GM12874 (cell line): ENCODE results near the gene OPCML.

Source experiments
- TF ChIP-seq, protein P1 (sequence below): IDR thresholded peaks from 2 replicates; pipeline ENCODE4 v1.5.1; 2011; ENCODE audit warnings: low read depth, mild to moderate bottlenecking, control low read depth, low read length, moderate library complexity; ENCODE audit not compliant: insufficient read depth

OPCML gene

DNA sequence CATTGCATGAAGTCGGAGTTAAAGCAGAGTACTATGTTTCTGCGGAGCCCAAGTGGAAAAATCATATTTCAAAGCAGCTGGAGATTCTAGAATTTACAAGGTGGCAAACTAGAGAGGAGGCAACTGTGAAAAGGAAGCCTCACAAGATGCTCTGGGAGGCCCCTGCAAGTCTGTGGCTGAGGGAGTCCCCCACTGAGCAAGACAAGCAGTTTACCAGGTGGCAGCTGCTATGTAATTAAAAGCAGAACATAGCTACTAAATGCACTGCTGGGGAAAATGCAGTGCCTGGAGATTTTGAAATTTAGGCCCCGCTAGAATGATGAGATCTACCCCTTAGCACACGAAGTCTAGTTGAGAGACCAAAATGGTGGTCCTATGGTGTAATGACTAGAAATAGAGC lies 728.0 kb downstream of the OPCML start:
- TF ChIP-seq, protein P1, sequence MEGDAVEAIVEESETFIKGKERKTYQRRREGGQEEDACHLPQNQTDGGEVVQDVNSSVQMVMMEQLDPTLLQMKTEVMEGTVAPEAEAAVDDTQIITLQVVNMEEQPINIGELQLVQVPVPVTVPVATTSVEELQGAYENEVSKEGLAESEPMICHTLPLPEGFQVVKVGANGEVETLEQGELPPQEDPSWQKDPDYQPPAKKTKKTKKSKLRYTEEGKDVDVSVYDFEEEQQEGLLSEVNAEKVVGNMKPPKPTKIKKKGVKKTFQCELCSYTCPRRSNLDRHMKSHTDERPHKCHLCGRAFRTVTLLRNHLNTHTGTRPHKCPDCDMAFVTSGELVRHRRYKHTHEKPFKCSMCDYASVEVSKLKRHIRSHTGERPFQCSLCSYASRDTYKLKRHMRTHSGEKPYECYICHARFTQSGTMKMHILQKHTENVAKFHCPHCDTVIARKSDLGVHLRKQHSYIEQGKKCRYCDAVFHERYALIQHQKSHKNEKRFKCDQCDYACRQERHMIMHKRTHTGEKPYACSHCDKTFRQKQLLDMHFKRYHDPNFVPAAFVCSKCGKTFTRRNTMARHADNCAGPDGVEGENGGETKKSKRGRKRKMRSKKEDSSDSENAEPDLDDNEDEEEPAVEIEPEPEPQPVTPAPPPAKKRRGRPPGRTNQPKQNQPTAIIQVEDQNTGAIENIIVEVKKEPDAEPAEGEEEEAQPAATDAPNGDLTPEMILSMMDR = no peak

DNA sequence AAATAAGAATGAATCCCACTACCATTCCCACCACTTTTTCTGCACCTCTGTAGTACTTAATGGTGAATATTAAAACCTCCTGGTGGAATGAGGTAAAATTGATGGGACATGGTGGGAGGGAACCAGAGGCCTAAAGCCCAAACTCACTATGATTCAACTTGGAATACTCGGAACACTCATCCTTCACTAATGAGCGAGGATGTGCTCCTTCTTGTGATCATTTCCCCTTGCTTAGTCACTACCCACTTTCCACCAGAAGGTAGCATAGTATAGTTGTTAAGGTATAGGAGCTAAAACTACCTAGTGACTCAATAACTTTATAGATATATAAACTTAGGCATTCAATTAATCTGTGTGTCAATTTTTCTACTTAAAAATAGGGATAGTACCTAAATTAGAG lies 728.9 kb downstream of the OPCML start:
- TF ChIP-seq, protein P1 = no peak

DNA sequence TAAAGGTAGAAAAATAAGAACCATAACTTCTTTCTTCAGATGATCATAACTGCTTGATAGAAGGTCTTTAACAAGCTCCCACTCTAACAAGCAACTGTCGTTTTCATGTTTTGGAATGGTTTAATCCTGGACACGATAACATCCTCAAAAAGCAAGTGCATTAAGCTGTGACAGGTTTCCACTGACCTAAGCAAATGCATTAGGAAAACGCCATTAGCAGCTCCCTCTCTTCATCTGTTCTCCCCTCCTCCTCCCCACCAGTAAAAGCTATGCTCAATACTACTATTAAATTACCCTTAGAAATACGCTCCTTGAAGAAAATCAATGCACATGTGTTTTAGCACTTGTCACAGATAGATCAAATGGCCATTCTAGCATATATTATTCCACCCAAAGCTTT lies 729.4 kb downstream of the OPCML start:
- TF ChIP-seq, protein P1 = no peak

DNA sequence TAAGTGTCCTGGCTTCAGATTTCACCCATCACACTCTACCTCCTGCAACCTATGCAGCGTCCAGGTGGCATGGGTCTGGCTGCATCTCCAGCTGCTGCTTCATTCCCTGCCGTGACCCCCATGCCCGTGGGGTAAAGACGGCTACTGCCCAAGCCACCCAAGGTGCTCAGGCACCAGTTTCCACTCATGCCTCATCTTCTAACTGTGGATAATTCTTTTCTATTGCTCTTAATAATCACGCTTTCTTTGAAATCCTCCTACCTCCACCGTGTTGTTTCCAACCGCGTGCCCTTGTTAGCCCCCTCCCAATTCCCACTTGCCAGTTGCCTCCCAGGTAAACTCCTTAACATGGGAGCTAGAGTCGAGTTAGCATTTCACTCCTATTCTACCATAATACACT lies 738.5 kb downstream of the OPCML start:
- TF ChIP-seq, protein P1 = no peak

DNA sequence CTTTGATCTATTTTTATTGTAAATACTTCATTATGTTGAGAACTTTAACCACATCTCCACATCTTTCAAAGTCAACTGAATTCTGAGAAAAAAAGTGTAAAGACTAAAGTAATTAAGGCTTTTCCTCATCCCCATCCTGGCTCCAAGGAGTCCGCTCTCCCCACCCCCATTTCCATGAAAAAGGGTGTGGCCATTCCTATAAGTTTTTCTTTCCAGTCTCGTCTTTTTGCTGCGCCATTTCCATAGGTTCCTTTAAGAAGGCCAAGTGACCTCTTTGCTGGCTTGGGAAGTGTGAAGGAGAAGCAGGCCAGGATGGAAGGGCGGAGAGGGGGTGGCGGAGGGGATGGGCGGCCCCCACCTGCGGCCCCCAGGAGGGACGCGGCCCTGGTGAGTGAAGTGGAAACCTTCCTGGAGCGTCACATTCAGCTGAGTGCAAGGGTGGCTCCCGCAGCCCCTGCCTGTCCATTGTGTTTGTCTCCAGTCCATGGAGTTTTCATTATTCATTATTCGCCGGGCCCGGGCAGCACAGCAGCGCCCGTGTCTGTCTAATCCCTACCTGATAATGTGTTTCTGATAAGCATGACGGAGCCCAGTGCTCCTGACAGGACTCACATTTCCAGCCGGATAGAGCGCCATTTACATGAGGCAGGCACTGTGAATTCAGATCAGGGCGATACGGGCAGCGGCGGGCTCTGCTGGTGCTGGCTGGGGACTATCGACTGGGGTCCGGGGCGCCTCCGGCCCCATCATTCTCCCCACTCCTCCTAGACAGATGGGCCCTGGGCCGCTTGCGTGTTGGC lies 739.8 kb downstream of the OPCML start:
- TF ChIP-seq, protein P1 = no peak

DNA sequence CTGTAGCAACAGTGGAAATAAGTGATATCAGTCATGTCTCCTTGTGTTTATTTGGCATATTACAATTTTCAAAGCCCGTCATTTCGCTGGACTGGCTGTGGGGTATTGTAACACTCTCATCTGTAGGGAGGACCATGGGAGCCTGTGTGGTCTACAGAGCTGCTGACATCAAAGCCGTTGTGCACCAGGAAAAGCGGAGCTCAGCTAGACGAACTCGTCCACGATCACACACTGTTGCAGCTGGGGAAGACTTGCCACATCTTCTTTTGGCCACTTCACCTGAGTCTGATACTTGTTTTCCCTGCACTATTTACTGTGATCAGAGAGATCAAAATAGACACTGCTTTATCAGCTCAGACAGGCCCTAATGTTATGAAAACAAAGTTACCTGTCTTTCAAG lies 741.3 kb downstream of the OPCML start:
- TF ChIP-seq, protein P1 = no peak

DNA sequence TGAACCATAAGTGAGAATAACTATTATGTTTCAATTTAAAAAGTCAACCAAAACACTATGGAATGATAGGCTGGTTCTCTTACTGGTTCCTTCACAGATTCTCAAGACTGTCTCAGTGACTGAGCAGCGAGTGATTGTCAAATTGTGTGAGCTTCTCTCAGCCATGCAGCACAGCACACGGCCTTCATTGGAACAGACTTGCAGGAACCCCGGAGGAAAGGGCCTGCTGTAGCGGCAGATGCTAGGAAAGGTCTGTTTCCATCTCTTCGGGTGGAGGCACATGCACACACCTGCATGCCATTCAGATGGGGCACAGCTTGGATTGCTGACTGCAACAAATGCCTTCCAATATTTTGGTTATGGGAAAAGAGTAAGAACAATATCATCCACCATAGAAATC lies 741.8 kb downstream of the OPCML start:
- TF ChIP-seq, protein P1 = no peak
